ENCODE results near the gene ITGA8.

DNA sequence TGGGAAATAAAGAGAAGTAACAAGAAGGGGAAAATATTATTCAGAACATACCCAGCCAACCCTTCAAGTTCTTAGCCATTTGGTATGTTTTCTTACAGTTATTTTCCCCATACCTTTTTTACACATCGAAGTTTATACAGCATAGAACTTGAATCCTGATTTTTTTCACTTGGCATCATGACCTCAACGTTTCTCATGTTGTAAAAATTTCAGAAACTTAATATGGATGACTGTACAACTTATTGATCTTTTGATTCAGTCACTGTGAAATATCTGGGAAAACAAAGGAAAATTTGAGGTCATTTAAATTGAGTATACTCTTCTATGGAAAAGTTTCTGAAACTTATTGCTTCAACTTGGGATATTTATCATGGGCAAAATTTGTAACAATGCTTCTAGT is 245.1 kb downstream of the ITGA8 start:
- TF ChIP-seq, protein P1, sequence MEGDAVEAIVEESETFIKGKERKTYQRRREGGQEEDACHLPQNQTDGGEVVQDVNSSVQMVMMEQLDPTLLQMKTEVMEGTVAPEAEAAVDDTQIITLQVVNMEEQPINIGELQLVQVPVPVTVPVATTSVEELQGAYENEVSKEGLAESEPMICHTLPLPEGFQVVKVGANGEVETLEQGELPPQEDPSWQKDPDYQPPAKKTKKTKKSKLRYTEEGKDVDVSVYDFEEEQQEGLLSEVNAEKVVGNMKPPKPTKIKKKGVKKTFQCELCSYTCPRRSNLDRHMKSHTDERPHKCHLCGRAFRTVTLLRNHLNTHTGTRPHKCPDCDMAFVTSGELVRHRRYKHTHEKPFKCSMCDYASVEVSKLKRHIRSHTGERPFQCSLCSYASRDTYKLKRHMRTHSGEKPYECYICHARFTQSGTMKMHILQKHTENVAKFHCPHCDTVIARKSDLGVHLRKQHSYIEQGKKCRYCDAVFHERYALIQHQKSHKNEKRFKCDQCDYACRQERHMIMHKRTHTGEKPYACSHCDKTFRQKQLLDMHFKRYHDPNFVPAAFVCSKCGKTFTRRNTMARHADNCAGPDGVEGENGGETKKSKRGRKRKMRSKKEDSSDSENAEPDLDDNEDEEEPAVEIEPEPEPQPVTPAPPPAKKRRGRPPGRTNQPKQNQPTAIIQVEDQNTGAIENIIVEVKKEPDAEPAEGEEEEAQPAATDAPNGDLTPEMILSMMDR (IDR thresholded peaks at IDR 0.05) = no peak
- TF ChIP-seq POLR2A (IDR thresholded peaks at IDR 0.05) (no peak), EP300 (IDR thresholded peaks at IDR 0.05) (no peak)

Data from ovary (tissue), 3 donors.